HG03064 (cell line): Measurements from ENCODE around the gene AKAP9.
A peak's percentile ranks its signal among the peaks of the same experiment; 100 is the strongest.
"Not testable (repeated sequence)": the region's sequence is repeated elsewhere in the genome, so short reads cannot be mapped to it uniquely, and the experiment has no call there.

ENCODE experiments used
- ATAC-seq: cut with Tn5 transposase; IDR thresholded peaks from one replicate; pipeline ENCODE4 v1.9.1; 2021; ENCODE audit warnings: low read depth; ENCODE audit not compliant: unreplicated experiment

The AKAP9 gene

DNA sequence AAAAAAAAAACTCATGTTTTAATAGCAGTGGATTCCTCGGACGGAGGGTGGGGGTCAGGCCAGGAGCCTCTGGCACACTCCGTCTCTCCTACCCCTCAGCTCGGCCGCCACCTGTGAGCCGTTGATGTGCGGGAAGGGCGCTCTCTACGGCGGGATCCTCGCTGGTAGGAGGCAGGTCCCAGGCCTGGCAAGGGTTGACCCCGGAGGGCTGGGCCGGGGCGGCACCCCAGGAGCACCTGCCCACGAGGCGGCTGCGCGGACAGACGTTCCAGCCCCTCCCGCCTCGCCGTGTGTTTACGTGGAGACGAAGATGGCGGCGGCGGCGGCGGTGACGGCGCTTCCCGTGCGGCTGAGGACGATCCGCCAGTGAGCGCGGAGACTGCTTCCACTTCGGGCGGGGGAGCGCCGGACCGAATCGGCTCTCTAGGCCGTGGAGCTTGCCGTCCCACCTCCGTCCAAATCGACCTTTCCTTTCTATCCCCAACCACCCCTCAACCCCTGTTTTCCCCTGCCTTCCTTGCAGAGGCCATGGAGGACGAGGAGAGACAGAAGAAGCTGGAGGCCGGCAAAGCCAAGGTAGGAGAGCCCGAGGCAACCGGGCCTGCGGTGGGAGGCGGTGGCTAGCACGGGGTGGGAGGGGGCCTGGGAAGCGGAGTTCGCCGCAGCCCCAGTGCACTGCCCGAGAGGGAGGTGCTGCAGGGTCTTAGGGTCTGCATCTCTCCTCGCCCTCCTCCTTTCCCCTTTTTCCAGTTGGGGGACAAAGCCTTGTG is at the start of gene AKAP9:
Gene AKAP9 (plus strand): TSS at position 291 of the 770 bp plus-strand sequence. CDS start 238 bp downstream, at position 529.
- ATAC-seq, result peak; percentile 94

DNA sequence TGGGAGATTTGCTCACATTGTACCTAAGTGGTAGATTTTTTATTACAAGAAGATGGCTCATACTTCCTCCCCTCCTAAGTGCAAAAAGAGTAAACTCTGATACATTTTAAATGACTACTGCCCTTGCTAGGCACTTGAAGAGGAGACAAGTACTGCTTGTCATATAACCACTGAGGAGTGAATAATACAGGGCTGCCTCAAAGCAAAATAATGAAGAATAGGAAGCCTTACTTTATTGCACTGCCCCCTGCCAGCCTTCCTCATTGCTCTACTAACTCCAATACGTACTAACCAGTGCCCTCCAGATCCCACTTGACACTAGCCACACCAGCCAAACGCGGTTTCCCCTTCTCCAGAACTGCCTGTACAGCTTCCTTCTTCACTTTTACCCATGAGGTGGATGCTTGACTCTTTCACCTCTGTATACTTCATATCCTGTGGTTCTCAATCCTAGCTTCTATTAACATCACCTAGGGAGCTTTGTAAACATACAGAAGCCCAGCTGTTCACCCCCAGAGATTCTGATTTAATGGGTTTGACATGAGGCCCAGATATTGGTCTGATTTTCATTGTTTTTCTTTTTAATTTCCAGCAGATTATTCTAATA is 48.5 kb upstream of the AKAP9 start:
- no peak for ATAC-seq

- no peak for ATAC-seq
Observed at GRCh38 chr7:91892821-91893340, 47.8 kb upstream of the AKAP9 start.

- ATAC-seq, result not testable (repeated sequence)
Observed at GRCh38 chr7:91893699-91894098, 47.0 kb upstream of the AKAP9 start.

GRCh38 chr7:91894781-91895480 is 45.7 kb upstream of the AKAP9 start:
- no peak for ATAC-seq

- ATAC-seq, result no peak
Observed at GRCh38 chr7:91898240-91898992, 42.2 kb upstream of the AKAP9 start.

DNA sequence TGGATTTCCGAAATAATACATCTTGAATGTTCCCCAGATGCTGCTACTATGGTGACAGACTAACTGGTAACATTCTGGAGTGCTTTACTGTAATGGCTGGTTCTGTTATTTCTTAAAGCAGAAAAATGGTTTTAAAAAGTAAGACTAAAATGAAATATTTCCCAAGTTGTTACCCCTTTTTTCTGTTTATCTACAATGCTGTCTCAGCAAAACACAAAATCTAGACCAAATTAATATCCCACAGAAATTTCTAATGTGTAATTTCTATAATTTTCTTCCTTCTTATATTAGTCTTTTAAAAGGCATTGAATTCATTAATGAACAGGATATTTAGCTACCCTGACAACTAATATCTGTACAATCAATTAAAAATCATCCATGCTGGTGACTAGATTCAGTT is 41.1 kb upstream of the AKAP9 start:
- no peak for ATAC-seq

DNA sequence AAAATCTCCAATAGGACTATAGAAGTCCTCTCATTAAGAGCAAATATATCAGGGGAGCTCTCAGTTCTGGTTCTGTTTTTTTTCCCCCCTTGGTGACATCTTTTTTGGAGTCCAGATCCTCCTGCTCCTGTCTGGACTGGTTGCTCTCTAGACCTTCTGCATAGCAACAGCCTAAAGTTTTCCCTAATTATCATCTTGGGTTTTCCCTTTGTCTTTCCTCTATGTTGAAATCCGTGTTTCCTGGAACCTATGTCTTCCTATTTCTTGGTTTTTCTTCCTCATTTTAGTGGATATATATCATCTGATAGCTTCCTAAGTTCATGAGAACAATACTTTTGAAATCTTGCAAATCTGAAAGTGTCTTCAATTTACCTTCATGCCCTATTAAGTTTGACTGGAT is 30.5 kb upstream of the AKAP9 start:
- ATAC-seq, result no peak

- ATAC-seq, result no peak
Observed at GRCh38 chr7:91911121-91911520, 29.5 kb upstream of the AKAP9 start.

GRCh38 chr7:91912494-91912893 is 28.2 kb upstream of the AKAP9 start:
- no peak for ATAC-seq

- ATAC-seq, result no peak
Observed at GRCh38 chr7:91913612-91914011, 27.1 kb upstream of the AKAP9 start.

DNA sequence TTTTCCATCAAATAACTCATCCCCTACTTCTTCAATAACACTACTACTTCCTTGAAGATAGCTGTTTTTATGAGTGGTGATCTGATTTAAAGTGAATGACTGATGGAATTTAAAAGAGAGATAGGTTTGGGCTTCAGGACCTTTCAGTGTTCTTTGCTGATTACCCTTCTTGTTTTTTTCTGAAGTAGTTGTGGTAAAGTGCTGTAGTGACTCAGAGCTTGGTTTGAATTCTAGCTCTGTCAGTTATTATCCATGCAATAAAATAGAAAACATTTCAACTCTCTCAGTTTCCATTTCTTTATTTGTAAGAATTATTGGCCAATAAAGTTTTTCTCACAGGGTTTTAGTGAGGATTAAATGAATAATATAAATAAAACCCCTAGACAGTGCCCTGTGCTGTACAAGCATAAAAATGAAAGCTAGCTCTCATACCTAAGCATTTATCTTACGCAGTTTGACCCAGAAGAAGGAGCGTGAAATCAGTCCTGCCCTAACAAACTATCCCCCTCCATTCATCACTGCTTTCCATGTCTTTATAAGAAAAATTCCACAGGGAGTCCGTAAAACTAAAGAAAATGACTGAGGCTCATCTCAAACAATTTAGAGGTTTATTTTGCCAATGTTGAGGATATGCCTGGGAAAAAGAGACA is 25.1 kb upstream of the AKAP9 start:
- no peak for ATAC-seq

DNA sequence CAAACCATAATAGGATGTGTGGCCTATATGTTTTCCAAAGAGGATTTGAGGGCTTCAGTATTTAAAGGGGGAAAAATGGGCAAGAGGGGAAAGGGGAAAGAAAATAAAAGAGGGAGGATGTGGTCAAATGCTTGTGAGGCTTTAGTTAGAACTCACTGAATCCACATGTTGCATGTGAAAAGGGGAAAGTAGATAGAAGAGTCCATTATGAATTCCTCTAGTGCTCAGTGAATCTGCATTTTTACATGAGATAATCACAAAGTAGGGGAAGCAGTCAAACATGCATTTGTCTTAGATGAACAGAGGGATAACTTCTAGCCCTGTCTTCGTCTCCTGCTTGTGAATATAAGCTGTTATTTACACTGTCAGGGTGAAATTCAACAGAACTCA is 24.6 kb upstream of the AKAP9 start:
- no peak for ATAC-seq

- no peak for ATAC-seq
Observed at GRCh38 chr7:91918356-91918755, 22.3 kb upstream of the AKAP9 start.

DNA sequence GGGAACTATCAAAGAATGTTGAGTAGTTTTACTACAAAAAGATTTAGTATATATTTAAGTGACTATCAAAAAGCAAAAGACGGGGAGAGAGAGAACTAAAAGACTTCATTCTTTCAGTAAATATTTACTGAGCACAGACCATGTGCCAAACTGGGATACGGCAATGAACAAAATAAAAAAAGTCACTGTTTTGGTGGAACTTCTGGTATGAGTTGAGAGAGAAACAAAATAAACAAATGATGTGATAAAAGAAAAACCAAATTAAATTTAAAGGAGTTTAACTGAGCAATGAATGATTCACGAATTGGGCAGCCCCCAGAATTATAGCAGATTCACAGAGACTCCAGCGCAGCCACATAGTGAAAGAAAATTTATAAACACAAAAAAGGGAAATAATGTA is 17.8 kb upstream of the AKAP9 start:
- no peak for ATAC-seq

DNA sequence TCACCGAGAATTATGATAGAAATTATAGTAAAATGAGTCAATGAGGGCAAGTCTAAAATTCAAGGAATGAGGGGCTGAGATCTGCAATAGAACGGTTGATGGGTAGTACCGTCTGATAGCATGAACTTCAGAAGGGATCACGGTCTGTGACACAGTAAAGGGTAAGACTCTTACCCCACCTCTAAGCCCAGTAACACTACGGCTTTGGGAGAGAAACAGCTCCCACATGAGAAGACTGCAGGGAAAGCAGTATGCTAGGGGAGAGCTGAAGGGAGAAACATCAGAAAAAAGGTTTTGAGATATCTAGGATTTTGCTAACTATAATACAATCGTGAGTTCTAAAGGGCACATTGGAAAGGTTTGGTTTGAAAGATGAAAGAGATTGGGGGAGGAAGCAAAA is 12.8 kb upstream of the AKAP9 start:
- ATAC-seq, result no peak

- no peak for ATAC-seq
Observed at GRCh38 chr7:91929463-91929862, 11.2 kb upstream of the AKAP9 start.

- peak; percentile 3 for ATAC-seq
Observed at GRCh38 chr7:91940171-91940570, 491 bp upstream of the AKAP9 start.

- ATAC-seq, result peak; percentile 28
Observed at GRCh38 chr7:91941450-91941849, 788 bp downstream of the AKAP9 start.

GRCh38 chr7:91942312-91942711 is 1.6 kb downstream of the AKAP9 start:
- no peak for ATAC-seq
